Measurements from ENCODE around the gene GRIP2. TPM values are rescaled to one million over a fixed set of nuclear protein-coding genes. Genes with fewer than 3 reads are reported as not detected.

The GRIP2 gene
- total and polyA plus RNA-seq, 2 donors (not counting 3 experiments of a cell fraction or from before 2014, with no cell fraction given) = not detected

DNA sequence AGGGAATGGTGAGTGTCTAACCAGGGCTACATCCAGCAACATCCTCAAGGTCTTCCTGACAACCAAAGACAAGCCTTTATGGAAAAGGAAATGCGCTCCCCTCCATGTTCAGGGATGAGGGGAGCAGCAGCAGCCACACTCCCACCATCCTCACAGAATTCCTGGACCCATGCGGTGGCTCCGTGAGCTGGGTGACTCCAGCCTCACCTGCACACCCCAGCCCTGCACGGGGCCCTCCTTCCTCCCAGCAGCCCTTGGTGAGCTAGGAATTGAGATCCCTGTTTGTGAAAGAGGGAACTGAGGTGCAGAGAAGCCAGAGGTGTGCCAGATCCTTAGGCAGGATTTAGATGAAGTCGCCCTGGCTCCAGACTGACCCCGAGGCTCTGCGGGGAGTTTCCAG lies 52.3 kb downstream of the GRIP2 start:
- CTCF ChIA-PET = no interaction called here
- no peak overlapping the region for H3K4me2 ChIP-seq (ENCODE audit: insufficient read depth, low read length)

More for the DNA sequence above, 52.3 kb downstream of the GRIP2 start:
- no peaks in the 10 kb centered on the region for H3K9me1 ChIP-seq (replicated peaks; ENCODE audit: control insufficient read depth, extremely low read depth, insufficient read depth, low read length)
- BruUV-seq (replicated peaks) = no TSS peak
- dilution Hi-C loops (cut with MboI; ENCODE audit: extremely low pct_ligation_motif_present, low sequenced_read_pairs) = no loop called here
- H3K9ac ChIP-seq (replicated peaks; ENCODE audit: extremely low read depth, insufficient read depth, low read length) = no peak overlapping the region
- peaks cover 3 to 5% of the 10 kb centered on the region in 2 experiments for H3K36me3 ChIP-seq (ENCODE audit: control insufficient read depth in 2 of 2, extremely low read depth in 1 of 2, insufficient read depth in 2 of 2, low read length in 2 of 2)
- no peaks in the 10 kb centered on the region for H3K79me2 ChIP-seq (ENCODE audit: control insufficient read depth, insufficient read depth, low read length)
- H4K20me1 ChIP-seq (replicated peaks; ENCODE audit: control insufficient read depth, extremely low read depth, insufficient read depth, low read length) = no peaks in the 10 kb centered on the region
- POLR2A ChIA-PET = no interaction called here
- no peaks in the 10 kb centered on the region for H3K27me3 ChIP-seq (ENCODE audit: control insufficient read depth in 2 of 2, insufficient read depth in 2 of 2, low read length in 2 of 2)
- peaks cover under 1% of the 10 kb centered on the region for H3K4me1 ChIP-seq (ENCODE audit: control insufficient read depth, extremely low read depth, insufficient read depth, low read length)
- intact Hi-C loops (cut with micrococcal nuclease) = no loop called here
- H3K27ac ChIP-seq (ENCODE audit: insufficient read depth, low read depth, low read length) = no peak overlapping the region
- no peak for TF ChIP-seq POLR2A (IDR thresholded peaks at IDR 0.05; ENCODE audit: low read depth, low read length)
- TF ChIP-seq JUN (IDR thresholded peaks at IDR 0.05; ENCODE audit: borderline replicate concordance, insufficient read depth, insufficient read length, low read depth) = no peak
- TF ChIP-seq POLR2AphosphoS5 (IDR thresholded peaks at IDR 0.05; ENCODE audit: insufficient read depth, low read depth, low read length) = no peak
- TF ChIP-seq MYC (IDR thresholded peaks at IDR 0.05; ENCODE audit: low read depth, low read length) = no peak
- TF ChIP-seq FOS (IDR thresholded peaks at IDR 0.05; ENCODE audit: borderline replicate concordance, insufficient read depth, low read length) = no peak
- TF ChIP-seq, protein P1, sequence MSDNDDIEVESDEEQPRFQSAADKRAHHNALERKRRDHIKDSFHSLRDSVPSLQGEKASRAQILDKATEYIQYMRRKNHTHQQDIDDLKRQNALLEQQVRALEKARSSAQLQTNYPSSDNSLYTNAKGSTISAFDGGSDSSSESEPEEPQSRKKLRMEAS (IDR thresholded peaks at IDR 0.05; ENCODE audit: insufficient read depth, insufficient read length) = no peak
- TF ChIP-seq GATA2 (IDR thresholded peaks at IDR 0.05; ENCODE audit: insufficient read depth, insufficient read length, low read depth, low read length) = no peak
- TF ChIP-seq EZH2 (IDR thresholded peaks at IDR 0.05; ENCODE audit: borderline replicate concordance, low read depth, low read length, severe bottlenecking) = no peak
- TF ChIP-seq, protein P2, sequence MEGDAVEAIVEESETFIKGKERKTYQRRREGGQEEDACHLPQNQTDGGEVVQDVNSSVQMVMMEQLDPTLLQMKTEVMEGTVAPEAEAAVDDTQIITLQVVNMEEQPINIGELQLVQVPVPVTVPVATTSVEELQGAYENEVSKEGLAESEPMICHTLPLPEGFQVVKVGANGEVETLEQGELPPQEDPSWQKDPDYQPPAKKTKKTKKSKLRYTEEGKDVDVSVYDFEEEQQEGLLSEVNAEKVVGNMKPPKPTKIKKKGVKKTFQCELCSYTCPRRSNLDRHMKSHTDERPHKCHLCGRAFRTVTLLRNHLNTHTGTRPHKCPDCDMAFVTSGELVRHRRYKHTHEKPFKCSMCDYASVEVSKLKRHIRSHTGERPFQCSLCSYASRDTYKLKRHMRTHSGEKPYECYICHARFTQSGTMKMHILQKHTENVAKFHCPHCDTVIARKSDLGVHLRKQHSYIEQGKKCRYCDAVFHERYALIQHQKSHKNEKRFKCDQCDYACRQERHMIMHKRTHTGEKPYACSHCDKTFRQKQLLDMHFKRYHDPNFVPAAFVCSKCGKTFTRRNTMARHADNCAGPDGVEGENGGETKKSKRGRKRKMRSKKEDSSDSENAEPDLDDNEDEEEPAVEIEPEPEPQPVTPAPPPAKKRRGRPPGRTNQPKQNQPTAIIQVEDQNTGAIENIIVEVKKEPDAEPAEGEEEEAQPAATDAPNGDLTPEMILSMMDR (IDR thresholded peaks at IDR 0.05; ENCODE audit: extremely low read depth in 1 of 2, insufficient read depth in 1 of 2, low read depth in 1 of 2, low read length in 2 of 2) = no peak
- no peaks in the 10 kb centered on the region for H3K9me3 ChIP-seq (replicated peaks; ENCODE audit: control insufficient read depth, insufficient read depth, low read length)
- no peak overlapping the region for H3K4me3 ChIP-seq (replicated peaks in 1 of 3; ENCODE audit: insufficient read depth in 1 of 3, low read depth in 1 of 3, low read length in 3 of 3)
- FAIRE-seq (no peak), DNase-seq (ENCODE audit: low read depth, low spot score) (no peak)
- no peak overlapping the region for H2AFZ ChIP-seq (ENCODE audit: low read depth, low read length)

Data from endothelial cell of umbilical vein (primary cell).